NCI-H2227 (cell line): ENCODE data around the gene CTNNA3.
"Not testable (repeated sequence)": the region's sequence is repeated elsewhere in the genome, so short reads cannot be mapped to it uniquely, and the experiment has no call there.

Source experiments
- DNase-seq: peaks from one replicate; lab custom pipeline; 2025; ENCODE audit not compliant: unreplicated experiment; lab: John Stamatoyannopoulos, UW

Gene CTNNA3

DNA sequence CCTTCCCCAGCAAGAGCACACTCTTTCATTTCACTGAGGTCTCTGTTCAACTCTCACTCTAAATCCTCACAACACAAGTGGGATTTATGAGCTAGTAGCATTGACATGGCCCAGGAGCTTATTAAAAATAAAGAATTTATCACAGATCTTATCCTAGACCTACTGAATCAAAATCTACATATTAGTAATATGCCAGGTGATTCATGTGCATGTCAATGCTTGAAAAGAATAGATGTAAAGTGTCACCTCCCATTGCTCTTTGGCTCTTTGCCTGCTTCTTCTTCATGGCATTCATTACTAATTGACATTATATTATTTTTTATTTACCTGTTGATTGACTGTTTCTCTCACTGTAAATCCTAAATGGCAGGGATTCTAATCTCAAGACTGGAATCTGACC, 1229.4 kb downstream of the CTNNA3 start:
- no peak for DNase-seq

DNA sequence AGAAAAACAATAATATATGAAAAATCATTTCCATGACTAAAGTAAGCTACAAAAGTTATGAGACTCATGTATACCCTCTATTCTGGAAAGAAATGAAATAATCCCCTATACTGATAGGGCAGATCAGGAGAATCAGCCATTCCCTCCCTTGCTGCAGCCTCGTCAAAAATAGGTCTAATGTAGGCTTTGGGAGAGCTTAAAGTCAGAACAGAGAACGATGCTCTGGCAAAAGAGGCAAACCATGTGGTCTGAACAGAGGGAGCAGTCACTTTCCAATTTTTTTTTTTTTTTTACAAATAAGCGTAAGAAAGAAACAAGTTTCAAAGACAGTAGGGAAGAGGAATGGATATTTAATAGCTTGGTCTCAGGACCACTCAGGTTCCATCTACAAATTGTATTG, 1232.4 kb downstream of the CTNNA3 start:
- DNase-seq = no peak

DNA sequence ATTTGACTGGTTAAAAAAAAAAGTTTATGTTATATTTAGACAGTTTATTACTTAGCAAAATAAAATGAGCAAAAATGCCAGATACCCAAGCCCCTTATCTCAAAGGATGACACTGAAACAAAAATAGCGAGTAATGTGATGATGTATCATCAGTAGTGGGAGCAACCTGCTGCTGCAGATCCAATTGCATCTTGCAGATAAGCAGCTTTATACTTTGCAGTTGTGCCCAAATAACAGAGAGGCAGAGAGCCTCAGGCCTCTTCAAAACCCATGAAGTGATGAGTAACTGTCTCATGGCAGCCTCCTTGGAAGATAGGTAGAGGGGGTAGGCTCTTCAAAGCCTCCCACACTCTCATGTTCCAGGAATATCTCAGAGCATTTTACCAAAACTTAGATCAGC, 1238.4 kb downstream of the CTNNA3 start:
- DNase-seq = no peak

DNA sequence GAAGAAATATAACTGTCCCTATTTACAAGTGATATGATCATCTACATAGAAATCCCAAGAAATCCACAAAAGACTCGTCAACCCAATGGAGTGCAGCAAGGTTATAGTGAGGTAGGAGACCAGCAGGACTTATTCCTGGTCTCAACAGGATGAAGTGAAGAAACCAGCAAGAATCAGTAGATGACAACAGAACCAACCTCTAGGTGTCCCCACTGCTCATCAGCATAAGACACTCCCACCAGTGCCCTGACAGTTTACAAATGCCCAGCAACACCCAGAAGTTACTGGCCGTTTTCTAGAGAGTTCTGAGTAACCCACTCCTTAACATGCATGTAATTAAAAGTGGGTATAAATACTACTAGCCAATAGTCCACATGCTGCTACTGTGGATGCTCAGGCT, 1240.7 kb downstream of the CTNNA3 start:
- no peak for DNase-seq

DNA sequence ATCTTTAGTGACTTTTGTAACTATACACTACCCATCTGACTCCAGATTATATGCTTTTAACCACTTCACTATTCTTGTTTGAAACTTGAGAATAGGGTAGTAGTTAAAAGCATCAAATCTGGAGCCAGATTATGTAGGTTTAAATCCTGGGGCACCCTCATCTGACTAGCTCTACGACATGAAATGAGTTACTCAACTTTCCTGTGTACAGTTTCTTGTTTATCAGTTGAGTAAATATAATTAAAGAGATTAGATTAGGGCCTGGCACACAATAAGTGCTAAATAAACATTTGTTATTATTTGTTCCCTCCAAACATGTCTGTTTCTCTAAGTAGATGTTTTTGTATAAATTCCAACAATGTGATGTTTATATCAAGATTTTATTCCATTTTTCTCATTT, 1255.4 kb downstream of the CTNNA3 start:
- DNase-seq = no peak

DNA sequence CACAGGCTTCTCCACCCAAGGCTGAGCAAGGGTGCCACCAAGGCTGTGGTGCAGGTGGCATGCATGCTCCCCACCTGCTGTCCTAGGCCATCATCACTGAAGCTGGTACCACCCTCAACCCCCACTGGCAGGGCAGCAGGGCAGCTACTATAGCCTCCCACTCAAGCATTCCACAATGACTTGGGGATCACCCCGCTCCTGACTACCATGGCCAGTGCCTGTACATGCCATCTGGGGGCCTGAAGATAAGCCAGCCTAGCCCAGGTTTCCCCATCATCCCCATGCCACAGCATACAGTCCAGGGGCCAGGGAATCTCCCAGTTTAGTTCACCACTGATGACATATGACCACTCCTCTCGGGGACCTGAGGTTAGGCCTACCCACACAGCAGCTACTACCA, 1281.1 kb downstream of the CTNNA3 start:
- no peak for DNase-seq

DNA sequence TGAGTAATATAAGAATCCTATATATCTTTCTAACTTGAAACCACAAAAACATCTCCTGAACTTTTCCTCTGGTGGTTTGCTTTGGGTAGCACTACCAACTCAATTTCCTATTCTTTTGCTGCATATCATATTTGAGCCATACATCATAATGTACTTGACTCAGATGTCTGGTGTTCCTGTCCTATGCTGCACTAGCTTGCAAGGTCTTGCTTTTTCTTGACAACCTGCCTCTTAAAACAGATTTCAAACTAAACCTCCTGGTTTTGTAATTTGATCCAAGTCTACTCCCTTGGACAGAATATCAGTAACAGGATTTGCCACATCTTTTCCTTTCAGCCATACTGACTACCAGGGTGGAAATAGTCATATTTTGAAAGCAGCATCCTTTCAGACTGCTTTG, 1290.4 kb downstream of the CTNNA3 start:
- DNase-seq = no peak

DNA sequence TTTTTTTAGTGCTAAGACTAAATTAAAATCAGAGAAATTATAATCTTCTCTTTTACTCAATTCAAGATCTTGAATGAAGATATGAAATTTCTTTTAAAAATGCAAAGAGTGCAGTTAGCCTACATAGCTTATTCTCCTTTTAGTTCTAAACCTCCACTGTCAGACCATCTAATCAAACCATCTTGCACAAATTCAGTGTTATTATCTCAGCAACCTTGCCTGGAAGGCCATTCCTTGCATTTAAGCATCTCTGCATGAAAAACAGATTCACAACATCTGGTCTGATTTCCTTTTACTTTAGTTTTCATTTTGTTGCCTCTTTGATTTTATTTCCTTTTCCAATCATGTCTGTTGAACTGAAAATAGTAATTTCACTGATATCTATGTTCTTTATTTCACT, 1297.3 kb downstream of the CTNNA3 start:
- DNase-seq = no peak

DNA sequence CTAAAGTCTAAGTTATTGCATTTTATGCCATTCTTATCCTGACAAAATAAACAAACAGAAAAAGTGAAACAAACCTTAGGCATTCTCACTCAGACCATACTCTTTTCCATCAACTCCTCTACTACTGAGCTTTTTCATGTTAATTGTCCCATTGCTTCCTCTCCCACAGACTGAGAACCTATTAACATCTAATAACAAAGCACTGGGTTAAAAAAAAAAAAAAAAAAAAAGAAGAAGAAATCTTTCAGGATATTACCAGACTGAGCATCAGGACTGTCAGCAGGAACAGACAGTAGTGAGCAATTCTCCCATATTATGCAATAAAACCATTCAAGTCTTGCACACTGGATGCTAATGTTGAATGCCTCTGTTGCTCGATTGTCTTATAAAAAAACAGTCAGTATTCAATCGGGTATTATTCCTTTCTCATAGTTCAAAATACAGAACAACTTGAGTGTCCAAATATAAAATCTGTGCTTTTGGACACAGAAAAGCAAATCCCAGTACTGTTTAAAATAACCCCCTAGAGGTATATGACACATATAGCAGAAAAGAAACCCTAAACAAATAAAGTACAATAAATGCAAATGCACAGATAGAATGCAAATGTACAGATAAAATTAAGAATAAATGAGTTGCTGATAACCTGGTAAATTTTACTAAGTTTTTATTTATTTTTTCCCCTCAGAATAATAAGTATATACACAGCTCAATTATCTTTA, 1301.5 kb downstream of the CTNNA3 start:
- no peak for DNase-seq

DNA sequence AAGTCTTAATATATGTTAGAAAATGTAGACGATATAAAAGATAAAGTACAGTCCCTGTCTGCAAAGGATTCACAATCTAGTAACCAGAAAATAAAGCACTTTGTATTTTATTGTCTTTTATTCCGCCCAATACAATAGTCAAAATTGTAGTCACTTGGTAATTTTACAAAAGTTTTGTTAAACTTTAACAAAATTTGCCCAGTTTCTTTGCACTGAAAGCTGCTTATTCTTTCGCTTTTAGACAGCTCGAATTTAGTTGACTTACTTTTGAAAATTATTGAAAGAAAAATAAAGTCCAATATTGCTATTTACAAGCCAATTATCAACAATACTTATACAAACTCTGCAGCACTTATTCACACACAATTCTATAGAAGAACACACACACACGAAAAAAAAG, 1305.1 kb downstream of the CTNNA3 start:
- DNase-seq = no peak

DNA sequence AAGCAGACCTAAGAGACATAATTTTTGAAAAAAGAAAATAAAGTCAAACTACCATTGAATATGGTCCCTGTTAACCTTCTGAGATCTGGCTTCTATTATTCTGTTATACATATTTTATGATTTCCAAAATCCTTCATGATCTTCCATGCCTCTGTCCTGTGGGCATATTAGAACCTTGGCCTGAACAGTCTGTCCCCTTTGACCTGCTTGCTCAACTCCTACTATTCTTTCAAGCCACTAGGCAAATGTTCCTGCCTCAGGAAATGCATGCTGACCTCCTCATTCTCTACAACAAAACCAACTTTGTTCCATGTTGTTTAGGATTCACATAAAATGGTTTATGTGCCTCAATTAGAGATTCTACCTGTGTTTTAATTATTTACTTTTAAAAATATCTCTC, 1315.0 kb downstream of the CTNNA3 start:
- DNase-seq = no peak

DNA sequence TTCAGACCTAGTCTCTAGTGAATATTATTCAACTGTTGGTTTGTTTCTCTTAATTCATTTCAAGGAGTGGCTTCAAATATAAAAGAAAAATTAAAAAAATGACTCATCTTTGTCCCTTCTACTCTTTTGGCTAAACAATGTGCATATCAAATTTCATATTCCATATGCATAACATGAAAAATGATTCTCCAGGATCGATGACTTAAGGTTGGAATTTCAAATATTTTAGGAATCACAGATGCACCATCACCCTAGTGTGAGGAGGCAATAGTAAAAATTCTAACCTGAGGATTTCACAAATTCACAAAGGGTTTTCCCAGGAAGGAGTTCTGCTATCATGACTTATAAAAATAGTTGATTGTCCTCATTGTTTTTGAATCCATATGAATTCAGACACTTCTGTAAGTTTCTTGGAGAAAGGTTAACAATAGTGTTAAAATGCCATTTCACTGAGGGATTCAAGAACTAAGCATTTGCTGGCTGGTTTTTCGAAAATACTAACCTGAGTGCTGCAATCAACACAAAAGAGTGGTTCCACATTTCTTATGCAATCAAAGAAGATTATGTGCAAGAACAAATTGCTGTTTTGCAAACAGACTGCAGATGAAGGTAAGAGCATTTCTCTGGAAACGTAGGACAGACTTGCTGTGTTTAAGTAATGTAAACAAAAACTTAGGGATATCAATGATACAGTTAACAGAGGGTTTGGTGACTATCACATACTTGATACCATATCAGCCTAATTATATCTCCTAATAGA, 1317.7 kb downstream of the CTNNA3 start:
- no peak for DNase-seq

DNA sequence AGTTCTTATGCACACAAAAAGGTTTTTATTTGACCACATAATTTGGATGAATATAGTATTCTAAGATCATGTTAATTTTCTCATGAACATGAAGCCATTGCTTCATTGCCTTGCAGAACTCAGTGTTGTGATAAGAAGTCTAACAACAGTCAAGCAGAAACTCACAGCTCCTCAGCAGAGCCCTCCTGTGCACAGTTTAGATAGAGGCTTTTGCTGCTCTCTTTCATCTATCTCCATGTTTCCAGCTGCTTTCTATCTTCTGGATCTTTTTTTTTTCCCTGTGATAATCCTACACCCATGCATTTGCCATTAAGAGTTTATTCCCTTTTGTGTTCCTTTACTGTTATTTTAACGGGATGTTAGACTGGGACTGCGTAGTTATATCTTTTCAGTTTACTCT, 1327.8 kb downstream of the CTNNA3 start:
- no peak for DNase-seq

DNA sequence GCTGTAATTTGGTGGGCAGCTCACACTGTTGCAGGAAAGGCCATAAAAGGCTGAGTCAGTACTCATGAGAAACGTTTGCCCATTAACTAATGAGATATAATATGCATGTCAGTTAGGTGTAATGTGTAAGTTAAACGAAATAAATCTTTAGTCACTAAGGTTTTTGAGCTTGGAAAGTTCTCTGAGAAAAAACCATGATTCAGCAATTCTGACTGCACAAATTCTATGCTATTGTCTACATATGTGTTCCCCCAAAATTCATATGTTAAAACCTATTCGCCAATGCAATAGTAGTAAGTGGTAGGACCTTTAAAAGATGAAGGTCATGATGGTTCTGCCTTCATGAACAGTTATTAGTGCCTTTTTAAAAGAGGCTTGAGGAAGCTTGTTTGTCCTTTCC, 1329.8 kb downstream of the CTNNA3 start:
- no peak for DNase-seq

DNA sequence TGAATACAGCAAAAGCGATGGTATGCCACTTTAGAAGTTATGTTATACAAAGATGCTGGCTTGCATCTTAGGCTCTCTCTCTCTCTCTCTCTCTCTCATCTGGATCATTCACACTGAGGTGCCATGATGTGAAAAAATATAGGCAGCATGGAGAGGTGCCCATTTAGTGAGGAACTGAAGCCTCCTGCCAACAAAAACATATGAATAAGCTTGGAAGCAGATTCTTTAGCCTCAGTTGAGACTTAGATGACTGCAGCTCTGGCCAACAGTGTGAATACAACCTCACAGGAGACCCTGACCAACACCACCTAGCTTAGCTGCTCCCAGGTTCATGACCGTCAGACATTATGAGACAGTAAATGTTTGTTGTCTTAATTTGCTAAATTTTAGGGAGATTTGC, 1330.3 kb downstream of the CTNNA3 start:
- no peak for DNase-seq

DNA sequence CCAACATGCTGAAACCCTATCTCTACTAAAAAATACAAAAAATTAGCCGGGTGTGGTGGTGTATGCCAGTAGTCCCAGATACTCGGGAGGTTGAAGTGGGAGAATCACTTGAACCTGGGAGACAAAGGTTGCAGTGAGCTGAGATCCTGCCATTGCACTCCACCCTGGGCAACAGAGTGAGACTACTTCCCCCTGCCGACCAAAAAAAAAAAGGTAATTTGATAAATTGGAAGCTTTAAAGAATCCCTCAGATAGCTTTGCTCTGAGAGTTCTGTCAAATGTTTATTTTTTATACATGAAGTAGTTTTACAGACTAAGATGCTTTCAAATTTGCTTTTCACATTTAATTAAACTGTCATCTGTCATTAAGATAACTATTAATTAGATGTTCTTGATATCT, 1333.5 kb downstream of the CTNNA3 start:
- DNase-seq = no peak

DNA sequence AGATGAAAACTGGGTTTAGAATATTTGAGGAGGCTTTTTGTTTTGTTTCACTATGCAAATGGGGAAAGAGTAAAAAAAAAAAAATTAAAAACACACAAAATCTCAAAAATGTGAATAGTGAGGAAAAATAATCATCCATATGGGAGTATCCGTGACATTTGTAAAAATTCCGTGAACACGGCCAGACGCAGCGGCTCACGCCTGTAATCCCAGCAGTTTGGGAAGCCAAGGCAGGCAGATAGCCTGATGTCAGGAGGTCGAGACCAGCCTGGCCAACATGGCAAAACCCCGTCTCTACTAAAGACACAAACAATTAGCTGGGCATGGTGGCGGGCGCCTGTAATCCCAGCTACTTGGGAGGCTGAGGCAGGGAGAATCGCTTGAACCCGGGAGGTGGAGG, 1342.2 kb downstream of the CTNNA3 start:
- DNase-seq = not testable (repeated sequence)

DNA sequence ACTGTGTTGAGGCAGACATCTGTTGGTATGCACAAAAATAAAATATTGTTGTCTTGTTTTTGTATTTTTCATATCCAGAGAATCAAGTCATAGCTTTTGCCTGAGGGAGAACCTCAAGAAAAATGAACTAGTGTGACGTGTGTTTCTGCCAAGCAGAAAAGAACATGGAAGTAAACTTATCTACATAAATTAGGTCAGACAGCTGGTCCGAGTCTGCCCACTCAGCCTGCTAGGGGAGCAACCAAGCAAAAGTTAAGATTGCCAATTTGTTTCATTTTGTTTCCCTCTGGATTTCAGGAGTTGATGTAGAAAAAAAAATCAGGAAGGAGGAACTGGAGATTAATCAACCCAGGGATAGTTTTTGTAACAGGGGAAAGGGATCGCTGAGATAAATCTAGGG, 1342.6 kb downstream of the CTNNA3 start:
- no peak for DNase-seq

DNA sequence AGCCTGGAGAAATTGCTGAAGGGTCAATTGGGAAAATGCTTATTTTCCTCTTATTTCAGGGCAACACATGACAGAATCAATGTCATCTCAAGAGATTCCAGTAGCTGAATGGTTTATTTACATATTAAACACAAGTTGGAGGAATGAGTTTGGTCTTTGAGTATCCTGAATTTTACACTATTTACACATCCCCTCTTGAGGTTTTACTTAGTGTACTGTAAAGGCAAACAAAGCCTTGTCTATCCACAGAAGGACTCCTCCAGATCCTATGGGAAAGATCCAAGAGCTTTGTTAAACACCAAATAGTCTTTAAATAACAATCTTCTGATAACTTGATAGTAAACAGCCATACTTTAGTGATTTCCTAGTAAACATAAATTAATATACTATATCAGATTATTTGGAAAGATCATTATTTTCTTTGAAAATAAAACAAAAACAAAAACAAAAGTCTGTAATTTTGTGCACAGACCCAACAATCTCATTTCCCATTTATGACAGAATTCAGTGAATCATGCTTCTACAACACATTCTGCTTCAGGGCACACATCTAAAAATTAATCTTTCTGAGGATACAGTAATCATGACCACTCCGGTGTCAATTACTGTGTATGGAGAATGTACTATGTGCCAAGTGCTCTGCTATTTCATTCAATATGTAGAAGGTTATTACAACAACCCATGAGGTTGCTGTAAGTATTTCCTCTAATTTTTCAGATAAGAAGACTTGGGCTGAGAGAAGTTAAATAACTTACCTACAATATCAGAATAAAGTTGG, 1345.2 kb downstream of the CTNNA3 start:
- no peak for DNase-seq

DNA sequence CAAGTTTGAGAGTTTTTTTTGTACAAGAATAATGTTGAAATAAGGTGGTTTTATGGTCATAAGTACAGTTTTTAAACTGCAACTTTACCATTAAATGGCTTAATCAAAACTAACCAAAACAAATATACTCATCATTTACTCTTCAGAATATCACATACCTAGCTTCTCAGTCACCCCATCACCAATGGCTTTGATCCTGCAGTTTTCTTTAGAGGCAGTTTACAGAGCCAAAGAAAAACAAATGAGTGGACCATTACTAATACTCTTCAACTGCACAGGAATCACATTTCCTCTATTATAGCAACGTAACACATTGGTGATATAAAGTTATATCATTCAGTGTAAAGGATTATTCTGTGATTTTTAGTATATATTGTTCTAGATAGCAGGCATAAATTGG, 1346.3 kb downstream of the CTNNA3 start:
- no peak for DNase-seq

DNA sequence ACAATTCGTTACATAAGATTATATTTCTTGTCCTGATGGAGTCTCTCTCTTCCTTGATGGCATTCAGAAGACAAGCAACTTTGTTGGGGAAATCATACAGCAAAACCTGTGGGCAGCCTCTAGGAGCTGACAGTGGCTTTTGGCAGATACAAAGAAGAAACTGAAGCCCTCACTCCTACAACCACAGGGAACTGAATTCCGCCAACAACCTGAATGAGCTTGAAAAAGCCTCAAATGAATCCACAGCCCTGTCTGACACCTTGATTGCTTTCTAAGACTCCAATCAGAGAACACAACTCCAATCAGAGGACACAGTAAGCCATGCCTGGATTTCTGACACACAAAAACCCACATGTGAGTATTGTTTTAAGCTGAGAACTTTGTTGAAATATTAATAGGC, 1346.9 kb downstream of the CTNNA3 start:
- no peak for DNase-seq

DNA sequence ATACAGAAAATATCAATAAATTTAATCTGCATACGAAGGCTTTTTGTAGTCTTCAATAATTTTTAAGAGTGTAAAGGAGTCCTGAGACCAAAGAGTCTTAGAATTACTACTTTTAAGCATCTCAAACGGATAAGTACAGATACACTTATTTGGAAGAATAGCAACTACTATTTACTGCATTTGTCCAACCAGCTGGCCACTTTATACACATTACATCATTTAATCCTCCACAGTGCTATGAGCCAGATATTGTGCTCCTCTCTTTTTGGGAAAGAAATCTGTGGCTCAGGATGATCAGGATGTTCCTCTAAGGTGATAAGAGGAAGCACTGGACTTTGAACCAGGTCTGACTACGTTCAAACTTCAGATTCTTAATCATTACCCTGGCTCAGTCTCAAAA, 1358.8 kb downstream of the CTNNA3 start:
- DNase-seq = no peak
